ENCODE measurements around the gene NDUFA8.
A peak's percentile ranks its signal among the peaks of the same experiment; 100 is the strongest.

NDUFA8 gene

DNA sequence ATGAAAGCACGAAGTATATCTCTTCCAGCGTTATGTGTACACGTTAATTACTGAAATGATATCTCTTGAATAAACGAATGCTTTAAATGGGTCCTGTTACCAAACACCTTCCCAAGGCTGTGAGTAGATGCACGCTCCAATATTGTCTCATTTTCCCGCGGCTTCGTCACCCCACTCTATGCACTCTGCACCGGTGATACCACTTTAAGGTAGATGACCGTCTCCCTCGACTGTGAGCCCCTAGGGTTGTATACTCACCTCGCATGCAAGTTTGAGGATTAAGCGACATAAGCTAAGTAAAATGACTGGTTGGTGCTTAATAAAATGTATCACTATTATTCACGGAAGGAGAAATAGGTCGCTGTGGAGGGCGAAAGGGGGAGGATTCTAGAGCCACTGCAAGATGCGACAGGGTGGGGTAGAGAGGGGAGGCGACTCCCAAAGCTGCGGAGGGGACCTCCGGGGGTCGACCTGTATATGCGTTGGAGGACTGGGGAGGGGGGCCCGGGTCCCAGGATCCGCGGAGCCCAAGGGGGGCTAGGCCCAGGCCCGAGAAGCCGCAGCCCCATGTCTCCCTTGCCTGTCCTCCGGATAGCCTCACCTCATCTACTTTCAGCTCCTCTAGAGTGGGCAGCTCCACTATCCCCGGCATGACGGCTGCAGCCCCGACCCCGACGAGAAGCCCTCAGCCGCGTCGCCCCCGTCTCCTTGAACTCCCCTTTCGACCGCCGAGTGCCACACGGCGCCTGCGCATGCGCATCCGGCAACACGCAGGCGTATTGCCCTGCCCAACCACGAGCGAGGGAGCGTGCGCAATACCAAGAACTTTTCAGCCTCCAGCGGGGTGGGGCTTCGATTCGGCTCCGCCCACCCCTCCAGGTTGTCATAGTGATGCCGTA is at the start of gene NDUFA8, which contains the start of gene MORN5:
TSS of gene NDUFA8 (minus strand) at position 754 of the 899 bp plus-strand sequence. CDS start at position 652, 102 bp downstream.
TSS of gene MORN5 (plus strand) at position 883 of the 899 bp plus-strand sequence. CDS start 65 bp downstream, outside the sequence.
- DNase-seq: peak; percentile 93 to 98

DNA sequence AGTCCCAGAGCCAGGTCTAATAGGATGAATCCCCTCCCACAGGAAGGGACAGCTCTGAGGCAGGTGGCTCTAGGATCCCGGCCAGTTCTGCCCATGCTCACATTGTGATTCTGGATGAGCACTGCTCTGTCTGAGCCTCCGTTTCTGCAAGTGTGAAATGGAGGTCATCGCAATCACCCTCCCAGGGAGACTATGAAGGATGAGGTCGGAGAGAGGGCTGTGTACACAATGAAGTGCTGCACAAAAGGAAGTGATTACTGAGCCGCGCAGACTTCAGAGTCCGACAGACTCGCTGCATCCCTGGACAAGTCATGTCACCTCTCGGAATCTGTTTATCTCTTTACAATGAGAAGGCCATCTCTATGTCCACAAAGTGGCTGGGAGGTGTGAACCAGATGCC is 47.5 kb upstream of the NDUFA8 start:
- DNase-seq: no peak

DNA sequence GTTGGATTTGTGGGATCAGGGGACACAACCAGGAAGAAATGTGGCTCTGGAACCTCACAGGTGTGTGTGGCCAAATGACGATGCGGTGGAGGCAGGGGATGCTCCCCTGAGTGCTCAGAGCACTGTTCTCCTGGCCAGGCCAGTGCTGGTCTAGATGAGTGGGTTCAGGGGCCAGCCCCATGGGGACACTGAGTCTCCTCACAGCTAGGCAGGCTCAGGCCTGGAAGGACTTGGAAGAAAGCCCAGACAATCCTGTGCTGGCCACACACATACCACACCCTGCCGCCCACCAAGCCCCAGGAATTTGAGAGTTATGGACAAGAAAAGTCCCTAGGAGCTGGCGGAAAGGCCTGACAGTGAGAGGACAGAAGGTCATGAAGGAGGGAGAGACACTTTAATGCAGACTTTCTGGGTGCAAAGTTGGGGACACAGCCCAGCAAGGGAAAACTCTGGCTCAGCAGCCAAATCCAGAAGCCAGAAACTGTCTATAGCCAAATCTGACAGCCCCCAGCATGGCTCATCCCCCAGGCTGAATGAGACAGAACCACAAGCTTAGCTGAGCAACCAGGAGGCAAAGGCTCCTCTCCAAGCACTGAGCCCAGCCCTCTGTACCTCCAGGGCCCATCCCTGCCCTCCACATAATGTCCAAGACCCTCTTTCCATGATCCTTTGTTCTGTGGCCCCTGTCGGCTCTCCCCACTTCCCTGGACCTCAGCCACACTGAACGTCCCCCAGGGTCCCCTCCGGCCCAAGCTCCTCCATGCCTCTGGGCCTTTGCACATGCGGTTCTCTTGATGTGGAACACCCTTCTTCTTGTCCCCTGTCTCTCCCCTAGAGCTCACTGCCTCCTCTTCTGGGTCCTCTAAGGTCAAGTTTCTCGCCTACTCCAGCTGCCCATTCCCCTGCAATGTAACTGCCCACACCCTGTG is 46.8 kb upstream of the NDUFA8 start:
- no peak for DNase-seq

DNA sequence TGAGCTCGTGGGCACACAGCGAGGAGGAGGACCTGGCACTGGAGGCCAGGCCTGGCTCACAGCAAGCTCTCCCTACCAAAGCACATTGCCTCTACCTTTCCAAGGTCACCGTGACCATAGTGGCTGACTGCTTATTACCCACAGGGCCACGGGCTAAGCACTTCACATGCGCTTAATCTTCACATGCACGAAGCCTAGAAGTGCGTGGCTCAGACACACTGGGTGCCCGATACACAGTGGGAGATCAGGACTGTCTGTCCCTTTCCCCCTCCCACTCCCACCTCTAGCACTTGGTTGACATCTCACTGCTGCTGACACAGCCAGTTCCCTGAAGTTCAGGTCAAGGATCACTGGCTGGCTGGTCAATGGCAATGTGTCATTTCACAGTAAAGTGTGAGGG is 45.6 kb upstream of the NDUFA8 start:
- DNase-seq: no peak

DNA sequence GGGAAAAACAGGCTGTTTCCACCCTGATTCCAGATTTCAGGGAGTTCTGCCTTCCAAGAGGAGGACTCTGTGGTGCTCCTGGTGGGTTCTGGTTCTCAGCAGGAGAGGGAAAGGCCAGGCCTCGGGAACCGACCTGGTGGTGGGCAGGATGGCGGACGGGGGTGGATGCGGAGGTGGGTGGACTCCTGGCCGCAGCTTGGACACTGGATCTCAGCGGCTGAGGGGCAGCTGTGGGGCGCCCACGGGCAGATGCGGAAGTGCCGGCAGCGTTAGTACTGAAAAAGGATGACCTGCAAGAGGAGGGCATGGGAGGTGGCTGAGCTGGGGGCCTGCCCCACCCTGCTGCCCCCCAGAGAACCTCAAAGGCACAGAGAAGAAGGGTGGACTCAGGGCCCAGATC is 44.9 kb upstream of the NDUFA8 start:
- no peak for DNase-seq

GRCh38 chr9:122204055-122204454 is 44.5 kb upstream of the NDUFA8 start:
- no peak for DNase-seq

- DNase-seq: no peak
Measured at GRCh38 chr9:122202111-122202510, 42.5 kb upstream of the NDUFA8 start.

GRCh38 chr9:122201641-122202040 is 42.1 kb upstream of the NDUFA8 start:
- no peak for DNase-seq

DNA sequence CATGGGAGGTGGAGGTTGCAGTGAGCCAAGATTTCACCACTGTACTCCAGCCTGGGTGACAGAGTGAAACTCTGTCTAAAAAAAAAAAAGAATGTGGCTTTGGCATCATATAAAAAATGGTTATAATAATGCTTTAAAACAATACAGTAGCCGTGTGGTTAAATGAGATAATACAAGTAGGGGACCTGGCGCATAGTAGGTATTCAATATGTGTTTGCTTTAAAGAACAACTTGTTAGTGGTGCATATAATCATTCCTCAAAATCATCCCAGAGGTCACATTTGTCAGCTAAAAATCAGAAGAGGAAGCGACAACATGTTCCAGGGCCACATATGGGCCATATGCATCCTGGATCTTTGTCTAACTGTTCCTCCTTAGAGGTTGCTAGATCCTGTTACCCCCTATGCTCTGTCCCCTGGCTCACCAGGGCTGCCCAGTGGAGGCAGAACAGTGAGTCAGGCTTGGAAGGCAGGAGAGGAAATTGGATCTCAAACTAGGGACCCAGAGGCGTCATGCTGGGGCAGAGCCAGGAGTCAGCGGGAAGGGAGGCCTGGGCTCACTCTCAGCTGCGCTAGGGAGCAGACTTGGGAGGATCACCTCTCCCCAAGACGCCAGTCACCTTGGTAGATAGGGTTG is 41.5 kb upstream of the NDUFA8 start:
- DNase-seq: no peak

GRCh38 chr9:122197882-122198281 is 38.3 kb upstream of the NDUFA8 start:
- DNase-seq: no peak

DNA sequence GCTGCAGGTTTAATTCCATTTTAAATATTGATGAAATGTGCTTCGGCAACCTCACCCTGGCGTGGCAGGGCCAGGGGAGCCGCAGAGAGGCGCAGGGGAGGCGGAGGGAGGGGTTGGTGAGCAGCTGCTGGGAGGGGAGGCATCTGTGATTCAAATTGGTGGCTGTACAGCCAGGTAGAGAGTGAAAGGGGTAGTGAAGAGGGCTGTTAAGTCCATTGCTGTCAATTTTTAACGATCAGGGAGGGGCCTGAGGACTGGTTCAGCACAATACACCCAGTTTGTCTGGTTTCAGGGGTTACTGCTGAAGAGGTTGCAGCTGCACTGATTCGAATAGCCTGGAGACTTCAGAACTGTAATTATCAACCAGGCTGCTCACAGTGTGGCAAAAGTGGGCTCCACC is 37.8 kb upstream of the NDUFA8 start:
- DNase-seq: no peak

GRCh38 chr9:122195875-122196274 is 36.3 kb upstream of the NDUFA8 start:
- no peak for DNase-seq

DNA sequence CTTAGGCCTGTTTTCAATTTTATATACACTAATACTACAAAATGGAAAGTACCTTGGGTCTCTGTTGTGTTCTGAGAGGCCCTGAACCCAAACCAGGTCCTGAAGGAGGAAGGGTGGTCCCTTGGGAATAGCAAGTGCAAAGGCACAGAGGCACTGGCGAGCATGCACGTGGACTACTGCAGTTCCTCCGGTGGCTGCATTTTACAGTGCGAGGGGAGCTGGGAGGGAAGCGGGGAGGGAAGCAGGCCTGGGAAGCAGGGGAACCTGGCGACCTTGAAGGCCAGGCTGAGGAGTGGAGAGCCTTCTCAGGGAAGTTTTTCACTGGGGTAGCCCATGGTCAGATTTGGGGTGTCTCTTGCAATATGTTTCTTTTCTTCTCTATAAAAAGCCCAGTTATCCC is 34.1 kb upstream of the NDUFA8 start:
- no peak for DNase-seq

DNA sequence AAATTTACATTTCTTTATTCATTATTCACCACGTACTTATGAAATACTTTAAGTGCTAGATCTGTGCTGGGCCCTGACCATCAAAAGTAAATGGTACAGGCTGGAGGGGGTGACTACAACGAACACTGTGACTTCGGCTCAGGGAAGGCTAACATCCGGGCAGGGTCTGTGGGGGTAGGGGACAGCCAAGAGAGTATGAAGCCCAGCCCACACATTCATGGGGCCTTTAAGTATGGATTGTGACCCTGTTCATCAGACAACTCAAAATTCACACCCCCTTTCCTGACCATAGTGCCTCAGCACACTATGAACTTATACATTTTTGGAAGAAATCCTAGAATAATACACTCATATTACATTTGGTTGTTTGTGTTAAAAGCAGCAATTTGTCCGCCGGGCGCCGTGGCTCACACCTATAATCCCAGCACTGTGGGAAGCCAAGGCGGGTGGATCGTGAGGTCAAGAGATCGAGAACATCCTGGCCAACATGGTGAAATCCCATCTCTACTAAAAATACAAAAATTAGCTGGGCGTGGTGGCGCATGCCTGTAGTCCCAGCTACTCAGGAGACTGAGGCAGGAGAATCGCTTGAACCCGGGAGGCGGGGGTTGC is 33.4 kb upstream of the NDUFA8 start:
- DNase-seq: no peak

- no peak for DNase-seq
Measured at GRCh38 chr9:122192261-122192875, 32.8 kb upstream of the NDUFA8 start.

- DNase-seq: no peak
Measured at GRCh38 chr9:122191584-122191983, 32.0 kb upstream of the NDUFA8 start.

DNA sequence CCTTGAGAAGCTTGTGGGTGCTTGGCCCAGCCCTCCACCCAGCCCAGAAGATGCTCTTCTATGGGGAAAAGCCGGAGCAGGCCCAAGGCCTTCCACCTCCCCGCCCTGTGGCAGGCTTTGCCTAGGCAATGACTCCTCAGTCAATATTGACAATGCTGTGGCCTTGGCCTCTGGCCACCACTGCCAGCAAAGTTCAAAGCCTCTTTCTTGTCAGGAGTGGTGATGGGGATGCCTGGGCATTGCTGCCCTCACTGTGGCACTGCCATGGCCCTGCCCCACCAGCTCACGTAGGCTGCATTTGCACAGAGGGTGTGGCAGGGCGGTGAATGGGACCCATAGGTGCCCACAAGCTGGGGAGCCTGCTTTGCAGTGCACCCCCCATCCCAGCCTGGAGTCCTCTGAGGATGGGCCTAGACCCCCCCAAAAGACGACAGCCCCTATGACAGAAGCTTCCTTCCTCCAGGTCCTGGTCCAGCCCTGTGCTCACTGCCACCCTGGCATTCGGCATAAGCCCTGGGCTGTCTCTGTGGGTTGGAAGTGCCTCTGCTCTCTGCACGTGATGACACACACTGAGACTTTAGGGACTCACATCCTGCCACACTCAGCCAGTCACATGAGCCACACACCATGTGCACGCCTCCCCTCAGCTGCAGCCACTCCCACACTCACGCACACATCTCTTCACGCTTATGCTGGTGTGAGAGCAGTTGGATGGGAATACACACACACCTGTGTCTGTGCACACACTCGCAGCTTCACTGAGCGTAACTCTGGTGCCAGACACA is 31.2 kb upstream of the NDUFA8 start:
- DNase-seq: no peak

- no peak for DNase-seq
Measured at GRCh38 chr9:122188369-122188768, 28.8 kb upstream of the NDUFA8 start.

DNA sequence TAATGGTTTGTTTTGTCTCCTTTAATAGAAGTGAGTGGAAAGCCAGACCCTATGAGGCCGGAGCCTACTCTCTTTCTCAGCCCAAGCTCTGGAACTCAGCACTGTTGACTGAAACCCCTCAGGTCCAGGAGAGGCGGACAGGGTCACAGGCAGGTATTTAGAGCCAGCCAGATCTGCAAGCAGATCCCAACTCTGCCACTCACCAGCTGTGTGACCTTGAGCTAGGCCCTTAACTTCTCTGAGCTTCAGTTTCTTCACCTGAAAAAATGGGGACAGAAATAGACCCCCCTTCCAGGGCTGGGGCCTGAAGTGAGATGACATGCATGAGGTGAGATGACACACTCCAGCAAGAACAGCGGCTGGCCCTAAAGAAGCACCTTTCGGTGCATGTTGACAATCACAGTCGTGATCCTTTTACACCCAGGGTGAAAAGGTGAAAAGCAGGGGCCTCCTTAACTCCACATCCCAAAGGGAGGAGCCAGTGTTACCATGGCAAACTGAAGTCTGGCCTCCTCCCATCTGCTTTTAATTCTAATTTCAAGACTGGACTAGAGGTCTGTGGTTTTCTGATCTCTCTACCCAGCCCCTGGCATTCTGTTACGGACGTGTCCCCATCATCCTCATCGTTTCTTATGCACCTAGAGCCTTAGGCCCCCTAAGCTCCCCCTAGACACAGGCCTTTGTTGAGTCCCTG is 27.3 kb upstream of the NDUFA8 start:
- DNase-seq: no peak

DNA sequence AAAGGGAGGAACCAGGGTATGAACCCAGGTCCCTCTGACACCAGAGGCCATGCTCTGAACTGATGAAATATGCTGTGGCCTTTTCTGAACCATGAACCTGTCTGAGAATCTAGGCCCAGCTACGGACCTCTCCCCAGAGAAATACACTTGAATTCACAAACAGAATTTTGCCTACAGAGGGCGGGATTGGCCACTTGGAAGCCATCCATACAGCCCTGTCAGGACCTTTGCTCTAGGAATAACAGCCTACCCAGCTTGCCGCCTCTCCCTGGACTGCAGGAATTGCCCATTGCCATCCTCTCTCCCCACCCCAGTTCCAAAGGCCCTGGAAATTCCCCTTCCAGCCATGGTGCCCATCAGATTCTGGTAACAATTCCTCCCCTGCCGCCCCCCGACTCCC is 26.7 kb upstream of the NDUFA8 start:
- no peak for DNase-seq

DNA sequence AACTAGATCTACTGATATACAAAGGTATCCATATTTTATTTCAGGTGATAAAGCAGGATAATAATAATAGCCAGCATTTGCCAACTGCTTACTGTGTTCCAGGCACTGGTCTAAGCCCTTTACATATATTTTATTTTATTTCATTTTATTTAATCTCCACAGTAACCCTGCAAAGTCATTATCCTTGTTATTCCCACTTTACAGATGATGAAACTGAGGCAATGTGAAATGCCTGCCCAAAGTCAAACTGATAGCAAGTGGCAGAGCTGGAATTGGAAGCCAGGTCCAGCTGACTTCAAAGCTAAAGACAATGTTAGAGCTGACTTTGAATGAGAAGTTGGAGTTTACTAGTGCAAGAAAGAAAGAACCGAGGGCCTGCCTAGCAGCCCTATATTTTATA is 25.0 kb upstream of the NDUFA8 start:
- no peak for DNase-seq

All from inflammatory macrophage treated with lipopolysaccharide for 1 hour (primary cell).